Colonic mucosa (tissue), 4 donors: ENCODE data around the gene NUP98. TPM values are rescaled to one million over a fixed set of nuclear protein-coding genes. Genes with fewer than 3 reads are reported as not detected.

Experiments
- DNase-seq: peaks from one replicate; pipeline ENCODE4 v3.0.0-alpha.2; 2020
- H3K27ac ChIP-seq: fragments of 200-600 bp; one replicate; pipeline ENCODE4 v1.8.0; 2021
- H3K27me3 ChIP-seq: fragments of 200-600 bp; one replicate; pipeline ENCODE4 v1.8.0; 2021
- H3K36me3 ChIP-seq: fragments of 200-600 bp; one replicate; pipeline ENCODE4 v1.8.0; 2021
- H3K4me1 ChIP-seq: fragments of 200-600 bp; one replicate; pipeline ENCODE4 v1.8.0; 2021; ENCODE audit warnings: mild to moderate bottlenecking
- H3K4me3 ChIP-seq: fragments of 200-600 bp; one replicate; pipeline ENCODE4 v1.8.0; 2021
- H3K9ac ChIP-seq, 2 donors: one replicate each; pipeline ENCODE4 v1.7.0; 2013; ENCODE audit warnings: control low read depth in 2 of 2, low read depth in 2 of 2, low read length in 2 of 2
- H3K9me3 ChIP-seq: fragments of 200-600 bp; one replicate; pipeline ENCODE4 v1.8.0; 2021
- CTCF ChIP-seq: fragments of 200-600 bp; IDR thresholded peaks from one replicate; pipeline ENCODE4 v1.8.0; 2022; ENCODE audit warnings: antibody characterized with exemption, mild to moderate bottlenecking
- intact Hi-C: fragments of 100-400 bp; cut with DNase I; formaldehyde crosslinking; loops from one replicate; pipeline ENCODE4 v1.14.1; 2022
- total RNA-seq, 2 donors: library from RNA; stranded (reverse); fragmentation: NEBNext Ultra II Directional in 1 of 2; extraction: Animal tissue kit (Norgen Biotek cat#: 25700) in 1 of 2; gene quantifications; one replicate each; pipeline ENCODE4 v1.2.1, GENCODE V29; 2021
- donor health status: healthy.
- donor health status: DM: no; HTN: no; CAD: no.
- donor health status: DM: no; HTN: no; CAD: no.

Gene NUP98
- total RNA-seq, 2 donors from 2014 or later, result 59.2 to 76.7 TPM

DNA sequence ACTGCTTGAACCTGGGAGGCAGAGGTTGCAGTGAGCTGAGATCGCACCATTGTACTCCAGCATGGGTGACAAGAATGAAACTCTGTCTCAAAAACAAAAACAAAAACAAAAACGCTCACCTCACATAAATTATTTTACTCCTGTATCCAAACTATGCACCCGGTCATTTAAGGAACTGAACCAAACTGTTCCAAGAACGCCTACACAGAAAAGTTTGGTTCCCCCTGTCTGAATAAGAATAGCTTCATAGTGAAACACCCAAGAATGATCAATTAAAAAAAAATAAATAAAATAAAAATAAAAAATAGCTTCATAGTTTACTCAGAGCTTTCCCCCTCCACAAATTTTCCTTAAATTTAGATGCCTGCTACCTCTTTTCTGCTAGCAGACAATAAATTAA, 13.7 kb downstream of the NUP98 start:
- DNase-seq, result no peak
- Histone ChIP-seq H3K27me3 (no peaks in the 10 kb centered on the region), H3K9ac (no peak overlapping the region), H3K4me3 (no peak overlapping the region), H3K9me3 (no peaks in the 10 kb centered on the region), H3K27ac (no peak overlapping the region), H3K4me1 (no peaks in the 10 kb centered on the region), H3K36me3 (peaks cover 5% of the 10 kb centered on the region)
- TF ChIP-seq CTCF, result no peak
- intact Hi-C loops, result no loop called here

DNA sequence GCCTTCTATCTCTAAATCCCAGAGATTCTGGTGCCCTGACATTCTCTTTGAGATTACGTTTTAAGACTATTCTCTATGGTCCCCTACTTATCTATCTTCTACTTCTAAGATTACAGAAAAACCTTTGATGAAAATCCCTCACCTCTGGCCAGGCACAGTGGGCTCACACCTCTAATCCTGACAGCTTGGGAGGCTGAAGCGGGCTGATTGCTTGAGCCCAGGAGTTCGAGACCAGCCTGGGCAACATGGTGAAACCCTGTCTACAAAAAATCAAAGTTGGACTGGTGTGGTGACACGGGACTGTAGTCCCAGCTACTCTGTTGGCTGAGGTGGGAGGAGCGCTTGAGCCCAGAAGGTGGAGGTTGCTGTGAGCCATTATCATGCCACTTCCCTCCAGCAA, 14.4 kb downstream of the NUP98 start:
- H3K4me3 ChIP-seq, result no peak overlapping the region
- no peak for TF ChIP-seq CTCF
- intact Hi-C loops, result no loop called here
- no peak overlapping the region for H3K9ac ChIP-seq
- no peak for DNase-seq
- H3K27me3 ChIP-seq, result no peaks in the 10 kb centered on the region
- H3K27ac ChIP-seq, result no peak overlapping the region
- H3K36me3 ChIP-seq, result peaks cover 10% of the 10 kb centered on the region
- H3K9me3 ChIP-seq, result no peaks in the 10 kb centered on the region
- no peaks in the 10 kb centered on the region for H3K4me1 ChIP-seq

GRCh38 chr11:3781423-3781822, 15.9 kb downstream of the NUP98 start:
- no peak for DNase-seq
- Histone ChIP-seq H3K9me3 (no peaks in the 10 kb centered on the region), H3K27me3 (no peaks in the 10 kb centered on the region), H3K9ac (no peak overlapping the region), H3K27ac (no peak overlapping the region), H3K4me3 (no peak overlapping the region), H3K4me1 (no peaks in the 10 kb centered on the region), H3K36me3 (peaks cover 10% of the 10 kb centered on the region)
- intact Hi-C loops, result no loop called here
- TF ChIP-seq CTCF, result no peak

DNA sequence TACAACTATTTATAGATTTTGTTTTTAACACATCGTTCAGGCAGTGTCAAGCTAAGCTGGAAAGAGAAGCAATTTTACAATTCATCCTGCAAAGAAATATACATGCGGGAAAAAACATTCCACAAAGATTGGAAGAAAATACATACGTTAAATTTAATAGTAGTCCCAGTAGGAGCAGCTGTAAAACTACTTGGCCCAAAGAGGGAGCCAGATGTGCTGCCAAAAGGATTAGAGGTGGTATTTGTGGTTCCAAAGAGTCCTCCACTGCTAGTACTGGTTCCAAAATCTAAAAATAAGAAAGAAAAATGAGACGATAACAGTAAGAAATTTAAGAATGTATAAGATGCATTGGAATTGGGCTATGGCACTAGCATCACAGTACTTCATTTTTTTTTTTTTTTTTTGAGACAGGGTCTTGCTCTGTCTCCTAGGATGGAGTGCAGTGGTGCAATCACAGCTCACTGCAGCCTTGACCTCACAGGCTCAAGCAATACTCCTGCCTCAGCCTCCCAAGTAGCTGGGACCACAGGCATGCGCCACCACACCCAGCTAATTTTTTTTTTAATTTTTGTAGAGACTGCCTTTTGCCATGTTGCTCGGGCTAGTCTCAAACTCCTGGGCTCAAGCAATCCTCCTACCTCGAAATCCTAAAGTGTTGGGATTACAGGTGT, 21.5 kb downstream of the NUP98 start:
- Histone ChIP-seq H3K9me3 (no peaks in the 10 kb centered on the region), H3K9ac (no peak overlapping the region), H3K27me3 (no peaks in the 10 kb centered on the region), H3K4me1 (no peaks in the 10 kb centered on the region), H3K27ac (no peak overlapping the region), H3K4me3 (no peak overlapping the region), H3K36me3 (peaks cover 10% of the 10 kb centered on the region)
- no peak for DNase-seq
- no peak for TF ChIP-seq CTCF
- intact Hi-C loops, result loop anchor here (10.0 kb wide), 1 partner anchor 61 kb away; no protein-coding TSS in a partner anchor

DNA sequence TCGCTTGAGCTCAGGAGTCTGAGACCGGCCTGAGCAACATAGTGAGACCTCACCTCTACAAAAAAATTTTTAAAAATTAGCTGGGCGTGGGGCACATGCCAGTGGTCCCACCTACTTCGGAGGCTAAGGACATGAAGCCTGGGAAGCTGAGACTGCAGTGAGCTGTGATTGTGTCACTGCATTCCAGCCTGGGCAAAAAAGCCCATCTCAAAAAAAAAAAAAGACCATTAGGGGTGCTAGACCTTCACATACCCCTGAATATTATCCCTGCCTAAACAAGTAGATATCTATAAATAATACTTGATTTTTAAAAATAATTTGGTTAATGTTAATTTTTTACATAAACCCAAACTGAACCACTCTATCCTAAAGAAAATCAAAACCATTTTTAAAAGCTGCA, 24.2 kb downstream of the NUP98 start:
- H3K4me3 ChIP-seq, result no peak overlapping the region
- intact Hi-C loops, result loop anchor here (10.0 kb wide), 1 partner anchor 58 kb away; no protein-coding TSS in a partner anchor
- no peaks in the 10 kb centered on the region for H3K9me3 ChIP-seq
- H3K9ac ChIP-seq, result no peak overlapping the region
- H3K36me3 ChIP-seq, result peaks cover under 1% of the 10 kb centered on the region
- TF ChIP-seq CTCF, result no peak
- H3K4me1 ChIP-seq, result no peaks in the 10 kb centered on the region
- H3K27ac ChIP-seq, result no peak overlapping the region
- H3K27me3 ChIP-seq, result no peaks in the 10 kb centered on the region
- DNase-seq, result no peak
